Measurements from ENCODE around the gene IL1RL1.

IL1RL1 gene

DNA sequence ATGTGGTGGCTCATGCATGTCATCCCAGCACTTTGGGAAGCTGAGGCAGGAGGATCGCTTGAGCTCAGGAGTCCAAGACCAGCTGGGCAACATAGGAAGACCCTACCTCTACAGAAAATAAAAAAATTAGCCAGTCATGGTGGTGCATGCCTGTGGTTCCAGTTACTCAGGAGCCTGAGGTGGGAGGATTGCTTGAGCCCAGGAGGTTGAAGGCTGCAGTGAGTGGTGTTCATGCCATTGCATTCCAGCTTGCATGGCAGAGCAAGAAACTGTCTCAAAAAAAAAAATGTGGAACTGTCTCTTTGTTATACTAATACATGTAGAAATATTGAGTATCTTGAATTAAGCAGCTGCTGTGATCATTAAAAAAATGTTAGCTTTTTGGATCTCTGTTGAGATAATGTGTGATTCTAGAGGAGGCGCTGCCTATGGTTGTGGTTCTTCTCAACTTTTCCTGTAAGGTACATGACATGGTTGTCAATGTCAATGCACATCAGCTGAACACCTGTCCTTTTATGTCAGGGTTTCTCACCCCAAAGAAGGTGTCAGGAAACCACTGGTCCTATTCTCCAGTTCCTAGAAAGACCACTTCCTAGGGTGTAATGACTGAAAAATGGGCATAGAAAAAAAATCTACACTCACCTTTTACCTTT, 34.7 kb upstream of the IL1RL1 start:
- no peak overlapping the region for H3K4me3 ChIP-seq (ENCODE audit: low read depth, low read length, poor library complexity, severe bottlenecking)
- no peak overlapping the region for H3K4me2 ChIP-seq (ENCODE audit: low read length)
- no peaks in the 10 kb centered on the region for H3F3A ChIP-seq (ENCODE audit: insufficient read depth, low read length)

DNA sequence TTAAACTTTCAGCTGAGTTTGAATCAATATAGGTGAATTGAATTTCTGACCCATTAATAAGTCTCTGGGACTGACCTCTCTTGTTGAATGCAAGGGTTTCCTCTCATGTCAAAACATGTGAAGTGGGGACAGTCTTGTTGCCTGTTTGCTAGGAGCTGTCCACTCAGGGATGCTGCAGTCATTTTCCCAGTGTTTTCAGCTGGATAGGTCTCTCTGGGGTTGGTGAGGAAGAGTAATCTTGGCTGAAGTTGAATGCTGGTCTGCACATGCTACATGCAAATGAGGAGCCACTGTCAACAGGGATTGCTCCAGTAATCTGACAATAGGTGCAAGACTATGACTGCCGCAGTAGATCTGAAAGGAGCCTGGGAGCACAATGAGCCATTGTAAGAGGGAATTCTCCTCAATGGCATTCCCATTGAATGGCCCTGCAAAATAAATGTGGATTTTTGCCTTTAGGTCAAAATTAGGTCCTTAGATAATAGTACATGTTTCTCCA, 34.1 kb upstream of the IL1RL1 start:
- no peak overlapping the region for H3K4me2 ChIP-seq (ENCODE audit: low read length)

More for the DNA sequence above, 34.7 kb upstream of the IL1RL1 start:
- H4K20me1 ChIP-seq (ENCODE audit: insufficient read depth, low read length) = no peaks in the 10 kb centered on the region
- no peaks in the 10 kb centered on the region for H3K4me1 ChIP-seq (ENCODE audit: insufficient read depth, low read length, severe bottlenecking)
- H3K9me3 ChIP-seq (ENCODE audit: low read length) = peaks cover 4% of the 10 kb centered on the region; the same call in 1 of the 2 replicates
- no peaks in the 10 kb centered on the region; the same call in 1 of the 2 replicates for H3K27me3 ChIP-seq (ENCODE audit: insufficient read depth, low read length)
- H3K9me2 ChIP-seq (ENCODE audit: low read depth, low read length) = no peaks in the 10 kb centered on the region
- TF ChIP-seq EZH2 (IDR thresholded peaks at IDR 0.05; ENCODE audit: borderline replicate concordance, low read length) = no peak
- TF ChIP-seq, protein P1, sequence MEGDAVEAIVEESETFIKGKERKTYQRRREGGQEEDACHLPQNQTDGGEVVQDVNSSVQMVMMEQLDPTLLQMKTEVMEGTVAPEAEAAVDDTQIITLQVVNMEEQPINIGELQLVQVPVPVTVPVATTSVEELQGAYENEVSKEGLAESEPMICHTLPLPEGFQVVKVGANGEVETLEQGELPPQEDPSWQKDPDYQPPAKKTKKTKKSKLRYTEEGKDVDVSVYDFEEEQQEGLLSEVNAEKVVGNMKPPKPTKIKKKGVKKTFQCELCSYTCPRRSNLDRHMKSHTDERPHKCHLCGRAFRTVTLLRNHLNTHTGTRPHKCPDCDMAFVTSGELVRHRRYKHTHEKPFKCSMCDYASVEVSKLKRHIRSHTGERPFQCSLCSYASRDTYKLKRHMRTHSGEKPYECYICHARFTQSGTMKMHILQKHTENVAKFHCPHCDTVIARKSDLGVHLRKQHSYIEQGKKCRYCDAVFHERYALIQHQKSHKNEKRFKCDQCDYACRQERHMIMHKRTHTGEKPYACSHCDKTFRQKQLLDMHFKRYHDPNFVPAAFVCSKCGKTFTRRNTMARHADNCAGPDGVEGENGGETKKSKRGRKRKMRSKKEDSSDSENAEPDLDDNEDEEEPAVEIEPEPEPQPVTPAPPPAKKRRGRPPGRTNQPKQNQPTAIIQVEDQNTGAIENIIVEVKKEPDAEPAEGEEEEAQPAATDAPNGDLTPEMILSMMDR (IDR thresholded peaks at IDR 0.05; ENCODE audit: low read length) = no peak
- no peak overlapping the region for H3K27ac ChIP-seq (ENCODE audit: low read depth, low read length, poor library complexity, severe bottlenecking)
- H3K36me3 ChIP-seq (ENCODE audit: insufficient read depth, low read length) = no peaks in the 10 kb centered on the region
- no peaks in the 10 kb centered on the region for H3K79me2 ChIP-seq (ENCODE audit: insufficient read depth, low read length)
- H3K9ac ChIP-seq (ENCODE audit: low read length) = no peak overlapping the region
- H2AFZ ChIP-seq (ENCODE audit: low read length) = no peak overlapping the region

DNA sequence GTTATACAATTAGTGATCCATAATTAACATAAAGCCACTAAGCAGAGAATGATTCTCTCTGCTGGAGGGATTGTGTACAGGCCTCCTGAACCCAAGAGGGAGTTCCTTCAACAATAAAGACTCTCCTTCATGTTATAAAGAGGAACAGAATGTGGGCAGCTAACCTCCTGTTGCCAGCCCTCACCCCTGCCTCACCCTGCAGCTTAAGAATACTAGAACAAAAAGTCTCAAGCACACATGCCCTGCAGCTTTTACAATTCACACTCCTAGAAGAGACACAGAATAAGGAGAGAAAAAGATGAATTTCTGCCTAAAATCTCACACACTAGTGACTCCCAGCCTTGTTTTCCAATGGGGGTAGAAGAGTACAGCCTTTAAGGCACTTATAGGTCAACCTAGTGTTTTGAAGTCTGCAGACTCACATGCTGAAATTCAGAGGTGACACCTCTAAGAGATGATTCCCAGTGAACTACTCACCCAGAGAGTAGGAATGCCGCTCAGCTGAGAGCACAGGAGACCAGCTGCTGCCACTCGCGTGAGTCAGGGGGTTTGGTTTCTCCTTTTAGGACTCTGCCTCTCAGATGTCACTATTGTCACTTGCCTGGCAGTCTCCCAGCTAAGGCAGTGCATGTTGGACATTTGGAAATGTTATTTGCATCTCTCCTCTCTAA, 32.5 kb upstream of the IL1RL1 start:
- Histone ChIP-seq H3K36me3 (ENCODE audit: insufficient read depth, low read length) (no peaks in the 10 kb centered on the region), H3K27ac (ENCODE audit: low read depth, low read length, poor library complexity, severe bottlenecking) (no peak overlapping the region), H3K9me3 (ENCODE audit: low read length) (peaks cover 4% of the 10 kb centered on the region; the same call in 1 of the 2 replicates), H3K9me2 (ENCODE audit: low read depth, low read length) (no peaks in the 10 kb centered on the region), H3F3A (ENCODE audit: insufficient read depth, low read length) (no peaks in the 10 kb centered on the region), H3K9ac (ENCODE audit: low read length) (no peak overlapping the region), H3K4me3 (ENCODE audit: low read depth, low read length, poor library complexity, severe bottlenecking) (no peak overlapping the region), H3K4me1 (ENCODE audit: insufficient read depth, low read length, severe bottlenecking) (no peaks in the 10 kb centered on the region), H2AFZ (ENCODE audit: low read length) (no peak overlapping the region), H3K27me3 (ENCODE audit: insufficient read depth, low read length) (no peaks in the 10 kb centered on the region; the same call in 1 of the 2 replicates), H3K79me2 (ENCODE audit: insufficient read depth, low read length) (no peaks in the 10 kb centered on the region), H3K4me2 (ENCODE audit: low read length) (no peak overlapping the region), H4K20me1 (ENCODE audit: insufficient read depth, low read length) (no peaks in the 10 kb centered on the region)
- TF ChIP-seq EZH2 (IDR thresholded peaks at IDR 0.05; ENCODE audit: borderline replicate concordance, low read length) = no peak
- TF ChIP-seq, protein P1 (IDR thresholded peaks at IDR 0.05; ENCODE audit: low read length) = no peak

More for the DNA sequence above, 34.1 kb upstream of the IL1RL1 start:
- Histone ChIP-seq H3K4me3 (ENCODE audit: low read depth, low read length, poor library complexity, severe bottlenecking) (no peak overlapping the region), H2AFZ (ENCODE audit: low read length) (no peak overlapping the region), H3K27ac (ENCODE audit: low read depth, low read length, poor library complexity, severe bottlenecking) (no peak overlapping the region), H4K20me1 (ENCODE audit: insufficient read depth, low read length) (no peaks in the 10 kb centered on the region), H3K27me3 (ENCODE audit: insufficient read depth, low read length) (no peaks in the 10 kb centered on the region; the same call in 1 of the 2 replicates), H3K9ac (ENCODE audit: low read length) (no peak overlapping the region), H3K79me2 (ENCODE audit: insufficient read depth, low read length) (no peaks in the 10 kb centered on the region), H3K9me2 (ENCODE audit: low read depth, low read length) (no peaks in the 10 kb centered on the region), H3K36me3 (ENCODE audit: insufficient read depth, low read length) (no peaks in the 10 kb centered on the region), H3K9me3 (ENCODE audit: low read length) (peaks cover 4% of the 10 kb centered on the region; the same call in 1 of the 2 replicates), H3F3A (ENCODE audit: insufficient read depth, low read length) (no peaks in the 10 kb centered on the region), H3K4me1 (ENCODE audit: insufficient read depth, low read length, severe bottlenecking) (no peaks in the 10 kb centered on the region)
- TF ChIP-seq, protein P1 (IDR thresholded peaks at IDR 0.05; ENCODE audit: low read length) = no peak
- no peak for TF ChIP-seq EZH2 (IDR thresholded peaks at IDR 0.05; ENCODE audit: borderline replicate concordance, low read length)

Measured in OCI-LY1 (cell line).